ENCODE measurements around the gene LAMB3.

- no peak for TF ChIP-seq CTCF (IDR thresholded peaks at IDR 0.05)
- no peak for TF ChIP-seq POLR2A (IDR thresholded peaks at IDR 0.05)
Measured at GRCh38 chr1:209609791-209610630, 42.2 kb downstream of the LAMB3 start.

Measured in lower leg skin (tissue), 3 donors.